ENCODE measurements around the gene VWA8.
"Not testable (repeated sequence)": the region's sequence is repeated elsewhere in the genome, so short reads cannot be mapped to it uniquely, and the experiment has no call there.

VWA8 gene

DNA sequence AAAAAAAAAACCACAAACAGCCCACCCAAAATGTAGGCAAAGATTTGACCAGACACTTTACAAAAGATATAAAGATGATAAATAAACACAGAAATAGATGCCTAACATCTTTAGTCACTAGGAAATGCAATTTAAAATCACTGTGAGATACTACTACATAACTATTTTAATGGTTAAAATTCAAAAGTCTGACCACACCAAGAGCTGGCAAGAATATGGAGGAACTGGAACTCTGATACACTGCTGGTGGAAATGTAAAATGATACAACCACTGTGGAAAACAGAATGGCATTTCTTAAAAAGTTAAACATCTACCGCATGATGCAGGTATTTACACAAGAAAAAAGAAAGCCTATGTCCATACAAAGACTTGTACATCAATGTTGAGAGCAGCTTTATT is 26.8 kb downstream of the VWA8 start:
- POLR2A ChIA-PET: no interaction called here
- H3K9me3 ChIP-seq (ENCODE audit: control extremely low read depth in 1 of 5, control insufficient read depth in 4 of 5, insufficient read depth in 2 of 5, low read depth in 1 of 5, low read length in 4 of 5): peaks cover 0 to 15% (median 0%) of the 10 kb centered on the region in 5 experiments
- CTCF ChIA-PET: no interaction called here

DNA sequence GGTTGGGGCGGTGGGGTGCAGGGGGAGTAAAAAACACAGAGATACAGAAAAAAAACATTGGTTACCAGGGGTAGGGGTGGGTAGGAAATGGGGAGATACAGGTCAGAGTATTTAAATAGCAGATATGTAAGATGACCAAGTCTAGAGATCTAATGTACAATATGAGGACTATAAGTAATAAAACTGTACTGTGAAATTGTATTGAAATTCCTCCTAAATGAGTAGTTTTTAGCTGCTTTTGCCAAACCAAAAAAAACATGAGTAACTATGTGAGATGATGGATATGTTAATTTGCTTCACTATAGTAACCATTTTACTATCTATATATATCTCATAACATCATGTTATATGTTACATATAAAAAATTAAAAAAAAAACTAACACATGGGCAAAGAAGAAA is 29.6 kb downstream of the VWA8 start:
- POLR2A ChIA-PET: interaction anchor here (0.7 kb wide), 1 partner anchor 8 kb away, joined by 4 read pairs; no protein-coding TSS in a partner anchor
- WGBS (ENCODE audit: insufficient coverage): 100% methylated on average over 1 of the region's 1 CpG

More for the DNA sequence above, 26.8 kb downstream of the VWA8 start:
- H3K27me3 ChIP-seq (replicated peaks in 2 of 5; ENCODE audit: control insufficient read depth in 4 of 5, insufficient read depth in 5 of 5, low read length in 4 of 5): no peaks in the 10 kb centered on the region
- no peak overlapping the region for H3K27ac ChIP-seq (ENCODE audit: insufficient read depth in 1 of 2, low read depth in 1 of 2, low read length in 2 of 2, poor library complexity in 1 of 2, severe bottlenecking in 2 of 2)
- H3K4me3 ChIP-seq (ENCODE audit: control insufficient read depth in 1 of 7, extremely low read depth in 1 of 7, insufficient read depth in 4 of 7, low read depth in 2 of 7, low read length in 6 of 7): no peak overlapping the region
- H3K4me1 ChIP-seq (ENCODE audit: control extremely low read depth in 1 of 4, control insufficient read depth in 4 of 4, insufficient read depth in 4 of 4, low read length in 3 of 4): no peaks in the 10 kb centered on the region
- no CpG with 5 or more reads among the region's 1 CpG for WGBS (ENCODE audit: insufficient coverage)
- peaks cover 0 to 10% (median 0%) of the 10 kb centered on the region in 4 experiments for H3K36me3 ChIP-seq (ENCODE audit: control insufficient read depth in 4 of 4, insufficient read depth in 4 of 4, low read length in 3 of 4)
- DNase-seq: no peak

DNA sequence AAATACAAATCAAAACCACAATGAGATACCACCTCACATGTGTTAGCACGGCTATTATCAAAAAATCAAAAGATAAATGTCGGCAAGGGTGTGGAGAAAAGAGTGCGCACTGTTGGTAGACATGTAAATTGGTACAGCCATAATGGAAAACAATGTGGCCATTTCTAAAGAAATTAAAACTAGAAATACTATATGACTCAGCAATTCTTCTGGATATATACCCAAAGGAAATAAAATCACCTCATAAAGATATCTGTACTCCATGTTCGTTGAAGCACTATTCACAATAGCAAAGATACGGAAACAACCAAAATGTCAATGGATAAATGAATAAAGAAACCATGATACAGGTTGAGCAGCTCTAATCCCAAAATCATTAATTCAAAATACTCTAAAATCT is 30.8 kb downstream of the VWA8 start:
- H3K27ac ChIP-seq (ENCODE audit: insufficient read depth in 1 of 2, low read depth in 1 of 2, low read length in 2 of 2, poor library complexity in 1 of 2, severe bottlenecking in 2 of 2): no peak overlapping the region
- H3K9me3 ChIP-seq (ENCODE audit: control extremely low read depth in 1 of 5, control insufficient read depth in 4 of 5, insufficient read depth in 2 of 5, low read depth in 1 of 5, low read length in 4 of 5): peaks cover 0 to 39% (median 12%) of the 10 kb centered on the region in 5 experiments
- peaks cover 0 to 22% (median 6%) of the 10 kb centered on the region in 4 experiments for H3K36me3 ChIP-seq (ENCODE audit: control insufficient read depth in 4 of 4, insufficient read depth in 4 of 4, low read length in 3 of 4)
- ChIA-PET CTCF (no interaction called here), POLR2A (no interaction called here)
- no peaks in the 10 kb centered on the region for H3K27me3 ChIP-seq (replicated peaks in 2 of 5; ENCODE audit: control insufficient read depth in 4 of 5, insufficient read depth in 5 of 5, low read length in 4 of 5)
- no peaks in the 10 kb centered on the region for H3K4me1 ChIP-seq (ENCODE audit: control extremely low read depth in 1 of 4, control insufficient read depth in 4 of 4, insufficient read depth in 4 of 4, low read length in 3 of 4)
- H3K4me3 ChIP-seq (ENCODE audit: control insufficient read depth in 1 of 7, extremely low read depth in 1 of 7, insufficient read depth in 4 of 7, low read depth in 2 of 7, low read length in 6 of 7): no peak overlapping the region
- DNase-seq: no peak
- 100% methylated on average over 1 of the region's 5 CpGs for WGBS (ENCODE audit: insufficient coverage)

More for the DNA sequence above, 29.6 kb downstream of the VWA8 start:
- no peak for DNase-seq
- H3K4me3 ChIP-seq (ENCODE audit: control insufficient read depth in 1 of 7, extremely low read depth in 1 of 7, insufficient read depth in 4 of 7, low read depth in 2 of 7, low read length in 6 of 7): no peak overlapping the region
- no peak overlapping the region for H3K27ac ChIP-seq (ENCODE audit: insufficient read depth in 1 of 2, low read depth in 1 of 2, low read length in 2 of 2, poor library complexity in 1 of 2, severe bottlenecking in 2 of 2)
- H3K9me3 ChIP-seq (ENCODE audit: control extremely low read depth in 1 of 5, control insufficient read depth in 4 of 5, insufficient read depth in 2 of 5, low read depth in 1 of 5, low read length in 4 of 5): peaks cover 0 to 30% (median 3%) of the 10 kb centered on the region in 5 experiments
- peaks cover 0 to 14% (median 1%) of the 10 kb centered on the region in 4 experiments for H3K36me3 ChIP-seq (ENCODE audit: control insufficient read depth in 4 of 4, insufficient read depth in 4 of 4, low read length in 3 of 4)
- H3K27me3 ChIP-seq (replicated peaks in 2 of 5; ENCODE audit: control insufficient read depth in 4 of 5, insufficient read depth in 5 of 5, low read length in 4 of 5): no peaks in the 10 kb centered on the region
- H3K4me1 ChIP-seq (ENCODE audit: control extremely low read depth in 1 of 4, control insufficient read depth in 4 of 4, insufficient read depth in 4 of 4, low read length in 3 of 4): no peaks in the 10 kb centered on the region
- CTCF ChIA-PET: interaction anchor here (1.6 kb wide), 2 partner anchors 10 to 14 kb away, joined by 3 read pairs; no protein-coding TSS in a partner anchor

DNA sequence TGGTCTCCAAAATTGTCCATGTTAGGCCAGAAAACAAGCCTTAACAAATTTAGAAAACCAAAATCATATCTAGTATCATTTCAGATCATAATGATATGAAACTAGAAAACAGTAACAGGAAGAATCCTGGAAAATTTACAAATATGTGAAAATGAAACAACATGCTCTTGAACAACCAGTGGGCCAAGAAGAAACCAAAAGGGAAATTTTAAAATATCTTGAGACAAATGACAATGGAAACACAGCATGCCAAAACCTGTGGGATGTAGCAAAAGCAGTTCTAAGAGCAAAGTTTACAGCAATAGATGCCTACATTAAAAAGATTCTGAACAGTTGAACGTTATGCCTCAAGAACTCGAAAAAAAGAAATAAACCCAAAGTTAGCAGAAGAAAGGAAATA is 32.6 kb downstream of the VWA8 start:
- no peaks in the 10 kb centered on the region for H3K4me1 ChIP-seq (ENCODE audit: control extremely low read depth in 1 of 4, control insufficient read depth in 4 of 4, insufficient read depth in 4 of 4, low read length in 3 of 4)
- H3K9me3 ChIP-seq (ENCODE audit: control extremely low read depth in 1 of 5, control insufficient read depth in 4 of 5, insufficient read depth in 2 of 5, low read depth in 1 of 5, low read length in 4 of 5): peaks cover 0 to 50% (median 20%) of the 10 kb centered on the region in 5 experiments
- WGBS (ENCODE audit: insufficient coverage): no CpG with 5 or more reads among the region's 2 CpGs
- POLR2A ChIA-PET: no interaction called here
- peak overlapping the region in 2 of 7 experiments; percentile 28 to 60 for H3K4me3 ChIP-seq (ENCODE audit: control insufficient read depth in 1 of 7, extremely low read depth in 1 of 7, insufficient read depth in 4 of 7, low read depth in 2 of 7, low read length in 6 of 7)
- H3K36me3 ChIP-seq (ENCODE audit: control insufficient read depth in 4 of 4, insufficient read depth in 4 of 4, low read length in 3 of 4): peaks cover 0 to 21% (median 6%) of the 10 kb centered on the region in 4 experiments
- no peaks in the 10 kb centered on the region for H3K27me3 ChIP-seq (replicated peaks in 2 of 5; ENCODE audit: control insufficient read depth in 4 of 5, insufficient read depth in 5 of 5, low read length in 4 of 5)
- CTCF ChIA-PET: no interaction called here
- H3K27ac ChIP-seq (ENCODE audit: insufficient read depth in 1 of 2, low read depth in 1 of 2, low read length in 2 of 2, poor library complexity in 1 of 2, severe bottlenecking in 2 of 2): peak overlapping the region in 1 of 2 experiments; percentile 59
- DNase-seq: no peak

DNA sequence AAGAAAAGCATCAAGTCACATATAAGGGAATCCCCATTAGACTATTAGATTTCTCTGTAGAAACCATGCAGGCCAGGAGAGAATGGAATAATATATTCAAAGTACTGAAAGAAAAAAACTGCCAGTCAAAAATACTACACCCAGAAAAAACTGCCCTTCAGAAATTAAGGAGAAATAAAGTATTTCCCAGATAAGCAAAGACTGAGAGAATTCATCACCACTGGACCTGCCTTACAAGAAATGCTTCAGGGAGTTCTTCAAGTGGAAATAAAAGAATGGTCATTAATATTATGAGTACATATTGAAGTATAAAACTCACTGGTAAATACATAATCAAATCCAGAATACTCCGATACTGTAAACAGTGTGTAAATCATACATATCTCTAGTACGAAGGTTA is 35.9 kb downstream of the VWA8 start:
- ChIA-PET POLR2A (no interaction called here), CTCF (no interaction called here)
- Histone ChIP-seq H3K36me3 (ENCODE audit: control insufficient read depth in 4 of 4, insufficient read depth in 4 of 4, low read length in 3 of 4) (peaks cover 0 to 21% (median 6%) of the 10 kb centered on the region in 4 experiments), H3K4me3 (ENCODE audit: control insufficient read depth in 1 of 7, extremely low read depth in 1 of 7, insufficient read depth in 4 of 7, low read depth in 2 of 7, low read length in 6 of 7) (no peak overlapping the region), H3K27me3 (replicated peaks in 2 of 5; ENCODE audit: control insufficient read depth in 4 of 5, insufficient read depth in 5 of 5, low read length in 4 of 5) (no peaks in the 10 kb centered on the region), H3K4me1 (ENCODE audit: control extremely low read depth in 1 of 4, control insufficient read depth in 4 of 4, insufficient read depth in 4 of 4, low read length in 3 of 4) (no peaks in the 10 kb centered on the region), H3K27ac (ENCODE audit: insufficient read depth in 1 of 2, low read depth in 1 of 2, low read length in 2 of 2, poor library complexity in 1 of 2, severe bottlenecking in 2 of 2) (no peak overlapping the region), H3K9me3 (ENCODE audit: control extremely low read depth in 1 of 5, control insufficient read depth in 4 of 5, insufficient read depth in 2 of 5, low read depth in 1 of 5, low read length in 4 of 5) (peaks cover 0 to 46% (median 19%) of the 10 kb centered on the region in 5 experiments)
- WGBS (ENCODE audit: insufficient coverage): no CpG with 5 or more reads among the region's 2 CpGs
- peak in 2 of 3 donors; percentile 42 to 62 for DNase-seq

DNA sequence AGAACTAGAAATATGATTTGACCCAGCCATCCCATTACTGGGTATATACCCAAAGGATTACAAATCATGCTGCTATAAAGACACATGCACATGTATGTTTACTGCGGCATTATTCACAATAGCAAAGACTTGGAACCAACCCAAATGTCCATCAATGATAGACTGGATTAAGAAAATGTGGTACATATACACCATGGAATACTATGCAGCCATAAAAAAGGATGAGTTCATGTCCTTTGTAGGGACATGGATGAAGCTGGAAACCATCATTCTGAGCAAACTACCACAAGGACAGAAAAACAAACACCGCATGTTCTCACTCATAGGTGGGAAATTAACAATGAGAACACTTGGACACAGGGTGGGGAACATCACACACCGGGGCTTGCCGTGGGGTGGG is 38.0 kb downstream of the VWA8 start:
- H3K4me1 ChIP-seq (ENCODE audit: control extremely low read depth in 1 of 4, control insufficient read depth in 4 of 4, insufficient read depth in 4 of 4, low read length in 3 of 4); H3K27me3 ChIP-seq (replicated peaks in 2 of 5; ENCODE audit: control insufficient read depth in 4 of 5, insufficient read depth in 5 of 5, low read length in 4 of 5); H3K4me3 ChIP-seq (ENCODE audit: control insufficient read depth in 1 of 7, extremely low read depth in 1 of 7, insufficient read depth in 4 of 7, low read depth in 2 of 7, low read length in 6 of 7); H3K27ac ChIP-seq (ENCODE audit: insufficient read depth in 1 of 2, low read depth in 1 of 2, low read length in 2 of 2, poor library complexity in 1 of 2, severe bottlenecking in 2 of 2); CTCF ChIA-PET; DNase-seq: not testable (repeated sequence)
- POLR2A ChIA-PET: interaction anchor here (0.6 kb wide), 1 partner anchor 9 kb away, joined by 4 read pairs; no protein-coding TSS in a partner anchor
- no CpG with 5 or more reads among the region's 4 CpGs for WGBS (ENCODE audit: insufficient coverage)
- H3K36me3 ChIP-seq (ENCODE audit: control insufficient read depth in 4 of 4, insufficient read depth in 4 of 4, low read length in 3 of 4): peaks cover 0 to 21% (median 6%) of the 10 kb centered on the region in 4 experiments
- peaks cover 0 to 42% (median 18%) of the 10 kb centered on the region in 5 experiments for H3K9me3 ChIP-seq (ENCODE audit: control extremely low read depth in 1 of 5, control insufficient read depth in 4 of 5, insufficient read depth in 2 of 5, low read depth in 1 of 5, low read length in 4 of 5)

DNA sequence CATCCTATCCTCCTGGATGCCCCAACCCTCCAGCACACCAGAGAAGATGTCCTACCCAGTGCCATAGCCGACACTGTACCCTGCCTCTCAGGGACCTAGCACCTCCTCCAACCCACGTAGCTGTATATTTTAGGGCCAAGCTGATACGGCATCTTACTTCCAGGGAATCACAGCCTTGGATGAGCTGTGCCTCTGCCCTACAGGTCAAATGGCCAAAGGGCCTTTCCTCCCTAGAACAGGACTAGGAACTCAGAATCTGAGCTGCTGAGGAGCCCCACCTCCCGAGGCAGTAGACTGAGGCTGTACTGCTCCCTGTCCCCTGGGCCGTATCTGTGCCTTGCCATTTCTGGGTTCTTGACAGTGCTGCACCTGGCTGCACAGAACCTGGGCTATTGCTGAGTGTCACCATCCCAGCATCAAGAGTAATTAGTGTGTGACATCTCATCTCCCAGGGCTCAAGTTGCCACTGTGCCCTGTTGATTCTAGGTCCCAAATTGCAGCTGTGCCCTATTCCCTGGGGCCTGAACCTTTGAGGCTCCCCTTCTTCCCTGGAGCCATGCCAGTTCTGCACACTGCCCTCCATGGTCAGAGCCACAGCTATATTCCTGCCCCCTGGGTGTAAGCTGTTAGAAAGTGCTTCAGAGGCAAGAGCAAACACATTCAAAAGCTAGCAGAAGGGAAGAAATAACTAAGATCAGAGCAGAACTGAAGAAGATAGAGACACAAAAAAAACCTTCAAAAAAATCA is 41.0 kb downstream of the VWA8 start:
- WGBS (ENCODE audit: insufficient coverage): 83% methylated on average over 5 of the region's 5 CpGs
- POLR2A ChIA-PET: no interaction called here

More for the DNA sequence above, 41.0 kb downstream of the VWA8 start:
- Histone ChIP-seq H3K4me3 (ENCODE audit: control insufficient read depth in 1 of 7, extremely low read depth in 1 of 7, insufficient read depth in 4 of 7, low read depth in 2 of 7, low read length in 6 of 7) (no peak overlapping the region), H3K36me3 (ENCODE audit: control insufficient read depth in 4 of 4, insufficient read depth in 4 of 4, low read length in 3 of 4) (peaks cover 0 to 5% (median 0%) of the 10 kb centered on the region in 4 experiments), H3K4me1 (ENCODE audit: control extremely low read depth in 1 of 4, control insufficient read depth in 4 of 4, insufficient read depth in 4 of 4, low read length in 3 of 4) (peaks cover 3 to 22% (median 7%) of the 10 kb centered on the region in 4 experiments), H3K27ac (ENCODE audit: insufficient read depth in 1 of 2, low read depth in 1 of 2, low read length in 2 of 2, poor library complexity in 1 of 2, severe bottlenecking in 2 of 2) (no peak overlapping the region), H3K9me3 (ENCODE audit: control extremely low read depth in 1 of 5, control insufficient read depth in 4 of 5, insufficient read depth in 2 of 5, low read depth in 1 of 5, low read length in 4 of 5) (peaks cover 0 to 17% (median 8%) of the 10 kb centered on the region in 5 experiments), H3K27me3 (replicated peaks in 2 of 5; ENCODE audit: control insufficient read depth in 4 of 5, insufficient read depth in 5 of 5, low read length in 4 of 5) (no peaks in the 10 kb centered on the region)
- CTCF ChIA-PET: interaction anchor here (0.6 to 1.3 kb wide), 3 partner anchors 22 to 252 kb away, joined by 3 to 4 read pairs (median 3); no protein-coding TSS in a partner anchor
- DNase-seq: no peak

Measured in common myeloid progenitor, CD34-positive (primary cell).